Left ventricle myocardium inferior (tissue), 1 donor: ENCODE measurements around the gene PRPSAP2. TPM values are rescaled to one million over a fixed set of nuclear protein-coding genes. Genes with fewer than 3 reads are reported as not detected.

ENCODE experiments used
- DNase-seq: peaks from one replicate; pipeline ENCODE4 v3.0.0-alpha.2; 2020
- H3K27ac ChIP-seq: fragments of 200-600 bp; replicated peaks from 2 replicates; pipeline ENCODE4 v1.8.0; 2021
- H3K27me3 ChIP-seq: fragments of 200-600 bp; 2 replicates; pipeline ENCODE4 v1.8.0; 2021; ENCODE audit warnings: low read depth
- H3K36me3 ChIP-seq: fragments of 200-600 bp; 2 replicates; pipeline ENCODE4 v1.8.0; 2021
- H3K4me1 ChIP-seq: fragments of 200-600 bp; 2 replicates; pipeline ENCODE4 v1.8.0; 2021
- H3K4me3 ChIP-seq: fragments of 200-600 bp; 2 replicates; pipeline ENCODE4 v1.8.0; 2021; ENCODE audit warnings: mild to moderate bottlenecking, moderate library complexity
- H3K9me3 ChIP-seq: fragments of 200-600 bp; replicated peaks from 2 replicates; pipeline ENCODE4 v1.8.0; 2021
- CTCF ChIP-seq: fragments of 200-600 bp; IDR thresholded peaks from 2 replicates; pipeline ENCODE4 v1.8.0; 2021; ENCODE audit warnings: antibody characterized with exemption, mild to moderate bottlenecking, borderline replicate concordance
- intact Hi-C: fragments of 100-400 bp; cut with micrococcal nuclease; formaldehyde crosslinking; loops from one replicate; pipeline ENCODE4 v1.11.0; 2022
- total RNA-seq: library from RNA; stranded (reverse); fragmentation: NEBNext Ultra II Directional; extraction: Animal tissue kit (Norgen Biotek cat#: 25700); gene quantifications from one replicate; pipeline ENCODE4 v1.2.1, GENCODE V29; 2021
- donor health status: DM: no; HTN: yes; CAD: no; lungs with severe emphysema.

Gene PRPSAP2
- total RNA-seq, 1 donor from 2014 or later: 22.3 TPM

GRCh38 chr17:18916816-18917500 lies 59.0 kb downstream of the PRPSAP2 start:
- intact Hi-C loops: no loop called here
- Histone ChIP-seq H3K36me3 (peaks cover 46% of the 10 kb centered on the region), H3K9me3 (no peaks in the 10 kb centered on the region), H3K27me3 (no peaks in the 10 kb centered on the region), H3K4me1 (peaks cover 18% of the 10 kb centered on the region), H3K4me3 (no peak overlapping the region), H3K27ac (no peak overlapping the region)
- DNase-seq: no peak
- no peak for TF ChIP-seq CTCF

GRCh38 chr17:18917506-18918032 lies 59.6 kb downstream of the PRPSAP2 start:
- TF ChIP-seq CTCF: no peak
- H3K27me3 ChIP-seq: no peaks in the 10 kb centered on the region
- H3K4me3 ChIP-seq: no peak overlapping the region
- H3K9me3 ChIP-seq: no peaks in the 10 kb centered on the region
- H3K36me3 ChIP-seq: peaks cover 40% of the 10 kb centered on the region
- peaks cover 22% of the 10 kb centered on the region for H3K4me1 ChIP-seq
- intact Hi-C loops: no loop called here
- DNase-seq: no peak
- no peak overlapping the region for H3K27ac ChIP-seq

GRCh38 chr17:18919963-18920362 lies 62.0 kb downstream of the PRPSAP2 start:
- H3K27ac ChIP-seq: no peak overlapping the region
- TF ChIP-seq CTCF: no peak

GRCh38 chr17:18920911-18921441 lies 63.0 kb downstream of the PRPSAP2 start:
- intact Hi-C loops: no loop called here
- no peak for TF ChIP-seq CTCF

More at GRCh38 chr17:18919963-18920362, 62.0 kb downstream of the PRPSAP2 start:
- Histone ChIP-seq H3K9me3 (no peaks in the 10 kb centered on the region), H3K27me3 (no peaks in the 10 kb centered on the region), H3K4me1 (peaks cover 22% of the 10 kb centered on the region), H3K4me3 (no peak overlapping the region), H3K36me3 (peaks cover 28% of the 10 kb centered on the region)
- no peak for DNase-seq
- intact Hi-C loops: no loop called here

GRCh38 chr17:18921485-18921884 lies 63.6 kb downstream of the PRPSAP2 start:
- TF ChIP-seq CTCF: no peak
- Histone ChIP-seq H3K27me3 (no peaks in the 10 kb centered on the region), H3K36me3 (peaks cover 17% of the 10 kb centered on the region), H3K4me1 (peaks cover 22% of the 10 kb centered on the region), H3K27ac (no peak overlapping the region), H3K4me3 (no peak overlapping the region), H3K9me3 (no peaks in the 10 kb centered on the region)
- no peak for DNase-seq
- intact Hi-C loops: no loop called here

More at GRCh38 chr17:18920911-18921441, 63.0 kb downstream of the PRPSAP2 start:
- Histone ChIP-seq H3K4me3 (no peak overlapping the region), H3K4me1 (peaks cover 22% of the 10 kb centered on the region), H3K27me3 (no peaks in the 10 kb centered on the region), H3K9me3 (no peaks in the 10 kb centered on the region), H3K27ac (no peak overlapping the region), H3K36me3 (peaks cover 22% of the 10 kb centered on the region)
- DNase-seq: no peak
